DND-41 (cell line): ENCODE results near the gene CCDC92.

Experiments used
- EZH2 ChIP-seq: IDR thresholded peaks from 3 replicates; pipeline ENCODE4 v1.6.1; 2012; ENCODE audit warnings: borderline replicate concordance, low read depth, mild to moderate bottlenecking, moderate library complexity, low read length, inconsistent platforms; ENCODE audit not compliant: severe bottlenecking
- TF ChIP-seq, protein P1 (sequence below): IDR thresholded peaks from 2 replicates; pipeline ENCODE4 v1.5.1; 2012; ENCODE audit warnings: borderline replicate concordance, low read length, moderate library complexity, mild to moderate bottlenecking; ENCODE audit not compliant: poor library complexity, severe bottlenecking; ENCODE audit errors: extremely low read depth

DNA sequence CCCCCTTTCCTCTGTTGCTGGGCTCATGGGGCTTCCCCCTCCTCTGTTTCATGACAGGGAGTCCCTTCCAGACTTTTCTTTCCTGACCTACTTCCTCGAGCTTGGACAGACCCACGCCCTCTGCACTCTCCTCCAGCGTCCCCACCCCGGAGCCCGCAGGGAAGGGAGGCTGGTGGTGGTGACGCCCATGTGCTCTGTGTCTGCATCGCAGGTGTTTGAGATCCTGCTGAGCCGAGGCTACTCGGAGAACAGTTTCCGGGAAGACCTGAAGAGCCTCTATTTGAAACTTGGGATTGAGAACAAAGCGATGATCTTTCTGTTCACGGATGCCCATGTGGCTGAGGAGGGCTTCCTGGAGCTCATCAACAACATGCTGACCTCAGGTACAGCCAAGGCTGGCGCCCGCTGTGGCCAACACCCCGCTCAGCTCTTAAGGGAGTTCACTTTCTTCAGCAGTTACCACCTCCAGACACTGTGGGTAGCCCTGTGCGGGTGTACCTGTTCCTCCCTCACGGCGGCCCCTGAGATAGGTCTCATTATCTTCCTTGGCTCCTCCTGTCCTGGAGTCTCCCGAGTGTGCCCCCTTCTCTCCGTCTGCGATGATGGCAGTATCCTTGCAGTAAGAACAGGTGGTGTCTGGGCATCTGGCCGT is 85.6 kb downstream of the CCDC92 start:
- TF ChIP-seq, protein P1, sequence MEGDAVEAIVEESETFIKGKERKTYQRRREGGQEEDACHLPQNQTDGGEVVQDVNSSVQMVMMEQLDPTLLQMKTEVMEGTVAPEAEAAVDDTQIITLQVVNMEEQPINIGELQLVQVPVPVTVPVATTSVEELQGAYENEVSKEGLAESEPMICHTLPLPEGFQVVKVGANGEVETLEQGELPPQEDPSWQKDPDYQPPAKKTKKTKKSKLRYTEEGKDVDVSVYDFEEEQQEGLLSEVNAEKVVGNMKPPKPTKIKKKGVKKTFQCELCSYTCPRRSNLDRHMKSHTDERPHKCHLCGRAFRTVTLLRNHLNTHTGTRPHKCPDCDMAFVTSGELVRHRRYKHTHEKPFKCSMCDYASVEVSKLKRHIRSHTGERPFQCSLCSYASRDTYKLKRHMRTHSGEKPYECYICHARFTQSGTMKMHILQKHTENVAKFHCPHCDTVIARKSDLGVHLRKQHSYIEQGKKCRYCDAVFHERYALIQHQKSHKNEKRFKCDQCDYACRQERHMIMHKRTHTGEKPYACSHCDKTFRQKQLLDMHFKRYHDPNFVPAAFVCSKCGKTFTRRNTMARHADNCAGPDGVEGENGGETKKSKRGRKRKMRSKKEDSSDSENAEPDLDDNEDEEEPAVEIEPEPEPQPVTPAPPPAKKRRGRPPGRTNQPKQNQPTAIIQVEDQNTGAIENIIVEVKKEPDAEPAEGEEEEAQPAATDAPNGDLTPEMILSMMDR = no peak
- no peak for TF ChIP-seq EZH2
